Activated gamma-delta T cell (primary cell): ENCODE measurements around the gene TMEM125.

ENCODE experiments used
- DNase-seq: peaks from one replicate; lab custom pipeline; 2025; lab: John Stamatoyannopoulos, UW
- total RNA-seq, 2 donors: gene quantifications; one replicate each; lab custom pipeline; 2026; lab: John Stamatoyannopoulos, UW

The TMEM125 gene
- 0.15 to 0.39 reads per million in 2 donors for total RNA-seq

DNA sequence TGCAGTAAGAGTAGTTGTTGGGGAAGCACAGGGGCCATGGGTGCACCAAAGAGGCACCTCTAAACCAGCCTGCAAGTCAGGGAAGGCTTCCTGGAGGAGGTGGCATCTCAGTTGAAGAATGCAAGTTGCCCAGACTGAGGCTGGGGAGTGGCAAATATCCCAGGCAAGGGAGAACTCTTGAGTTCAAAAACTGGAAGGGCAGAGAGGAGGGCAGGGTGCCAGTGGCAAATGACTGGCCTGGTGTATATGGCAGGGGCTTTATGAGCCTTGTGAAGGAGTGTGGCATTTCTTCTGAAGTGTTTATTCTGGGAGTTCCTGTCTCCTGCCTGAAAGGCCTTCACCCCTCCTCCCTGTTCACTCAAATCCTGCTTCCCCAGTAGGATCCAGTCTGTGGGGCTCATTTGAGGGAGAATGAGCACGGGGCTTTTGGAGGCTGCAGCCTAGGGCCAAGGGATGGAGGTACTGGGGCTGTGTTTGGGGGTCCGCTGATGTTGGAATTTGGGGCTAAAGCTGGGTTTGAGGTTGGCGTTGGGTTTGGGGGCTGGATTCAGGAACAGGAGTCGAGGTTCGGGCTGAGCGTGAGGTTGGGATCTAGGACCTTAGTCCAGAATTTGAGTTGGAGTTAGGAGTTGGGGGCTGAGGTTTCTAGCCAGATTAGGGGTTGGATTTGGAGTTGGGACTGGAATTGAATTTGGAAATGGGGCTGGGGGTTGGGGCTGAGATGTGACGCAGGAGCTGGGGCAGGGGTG lies at the start of gene TMEM125:
TMEM125 (plus strand) TSS at position 357 of the 749 bp plus-strand sequence. CDS start 2,740 bp downstream, outside the sequence.
- no peak for DNase-seq

DNA sequence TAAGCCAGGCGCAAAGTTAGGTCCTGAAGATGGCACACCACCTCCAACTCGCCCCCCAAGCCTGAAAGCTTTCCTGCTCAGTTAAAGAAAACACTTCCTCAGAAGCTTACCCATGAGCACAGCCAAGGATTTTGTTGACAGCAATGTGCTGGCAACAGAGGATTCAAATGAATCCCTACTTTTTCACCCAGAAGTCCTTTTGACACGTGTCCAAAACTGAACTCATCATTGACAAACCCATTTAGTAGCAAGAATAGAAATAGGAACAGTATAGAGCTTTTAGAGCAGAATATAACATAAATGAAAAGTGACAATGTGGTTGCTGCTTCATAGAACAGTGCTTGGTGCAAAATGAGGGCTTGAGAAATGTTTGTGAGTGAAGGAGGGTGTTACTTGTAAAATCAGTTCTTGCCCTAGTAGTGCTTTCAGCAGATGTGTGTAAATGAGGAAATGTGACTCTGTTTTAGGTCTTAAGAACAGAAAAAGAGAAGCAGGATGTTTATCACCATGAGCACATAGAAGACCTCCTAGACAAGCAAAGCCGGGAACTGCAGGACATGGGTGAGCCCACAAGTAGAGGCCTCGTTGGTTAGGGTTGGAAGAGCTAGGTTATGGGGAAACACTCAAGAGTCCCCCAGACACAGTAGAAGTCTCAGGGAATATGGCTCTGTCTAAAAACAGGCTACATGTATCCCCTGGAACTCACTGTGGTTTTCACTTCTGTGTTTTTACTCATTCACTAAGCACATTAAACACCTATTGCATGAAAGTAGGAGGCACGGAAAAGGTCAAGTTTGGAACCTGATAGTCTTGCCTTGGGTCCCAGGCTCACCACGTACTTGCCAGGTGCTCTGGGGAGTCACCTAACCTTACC lies 48.6 kb upstream of the TMEM125 start:
- no peak for DNase-seq

DNA sequence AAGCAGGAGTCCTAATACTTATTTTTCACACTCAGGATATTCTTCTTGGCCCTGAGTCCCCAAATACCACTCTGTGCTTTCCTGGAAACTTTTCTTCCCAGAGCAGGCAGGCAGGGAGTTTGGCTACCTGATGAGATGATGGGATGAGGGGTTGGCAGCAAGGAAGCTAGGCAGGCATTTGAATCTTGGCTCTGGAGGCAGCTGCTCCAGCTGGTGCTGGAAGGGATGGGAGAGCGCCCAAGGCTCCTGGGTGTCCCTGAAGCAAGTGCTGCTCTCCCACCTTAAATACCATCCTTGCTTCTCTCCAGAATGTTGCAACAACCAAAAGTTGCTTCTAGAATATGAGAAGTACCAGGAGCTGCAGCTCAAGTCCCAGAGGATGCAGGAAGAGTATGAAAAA lies 48.0 kb upstream of the TMEM125 start:
- no peak for DNase-seq

GRCh38 chr1:43222879-43223278 lies 46.9 kb upstream of the TMEM125 start:
- no peak for DNase-seq

DNA sequence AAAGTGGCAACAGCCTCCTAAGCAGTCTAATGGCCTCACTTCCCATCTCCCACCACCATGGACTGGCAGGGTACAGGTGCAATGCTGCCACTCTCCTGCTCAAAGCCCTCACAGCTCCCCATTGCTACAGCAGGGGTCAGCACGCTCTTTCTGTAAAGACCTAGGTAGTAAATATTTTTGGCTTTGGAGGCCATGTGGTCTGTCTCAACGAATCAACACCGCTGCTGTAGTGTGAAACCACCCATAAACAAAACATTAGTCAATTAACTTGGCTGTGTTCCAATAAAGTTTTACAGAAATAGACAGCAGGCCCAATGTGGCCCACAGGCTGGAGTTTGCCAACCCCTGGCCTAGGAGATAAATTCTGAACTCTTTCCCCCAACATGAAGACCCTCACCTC lies 44.6 kb upstream of the TMEM125 start:
- no peak for DNase-seq

DNA sequence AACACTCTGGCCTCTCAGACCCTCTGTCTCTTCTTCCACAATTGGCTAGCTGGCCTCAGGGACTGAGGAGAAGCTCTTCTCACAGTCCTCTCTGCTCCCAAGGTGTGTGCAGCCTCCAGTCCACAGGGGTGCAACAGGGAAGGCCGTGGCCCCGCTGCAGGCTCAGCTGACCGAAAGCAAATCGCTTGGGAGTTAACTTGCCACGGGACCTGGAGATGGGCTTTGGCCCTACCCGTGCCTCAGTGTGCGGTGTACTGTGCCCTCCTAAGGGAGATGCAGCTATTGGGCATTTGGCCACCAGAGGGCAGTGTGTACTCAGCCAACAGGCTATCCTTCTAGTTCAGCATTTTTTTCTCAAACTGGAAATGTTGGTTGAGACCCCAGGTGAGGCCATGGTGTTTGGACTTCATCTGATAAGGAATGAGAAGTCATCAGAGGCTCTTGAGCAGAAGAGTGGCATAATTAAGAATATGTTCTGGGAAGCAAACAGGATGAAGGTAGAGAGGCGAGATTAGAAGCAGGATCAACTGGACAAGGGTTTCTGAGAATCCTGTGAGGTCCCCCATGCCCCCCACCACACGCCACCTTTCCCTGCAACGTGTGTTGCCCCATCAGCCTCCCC lies 42.5 kb upstream of the TMEM125 start:
- no peak for DNase-seq

DNA sequence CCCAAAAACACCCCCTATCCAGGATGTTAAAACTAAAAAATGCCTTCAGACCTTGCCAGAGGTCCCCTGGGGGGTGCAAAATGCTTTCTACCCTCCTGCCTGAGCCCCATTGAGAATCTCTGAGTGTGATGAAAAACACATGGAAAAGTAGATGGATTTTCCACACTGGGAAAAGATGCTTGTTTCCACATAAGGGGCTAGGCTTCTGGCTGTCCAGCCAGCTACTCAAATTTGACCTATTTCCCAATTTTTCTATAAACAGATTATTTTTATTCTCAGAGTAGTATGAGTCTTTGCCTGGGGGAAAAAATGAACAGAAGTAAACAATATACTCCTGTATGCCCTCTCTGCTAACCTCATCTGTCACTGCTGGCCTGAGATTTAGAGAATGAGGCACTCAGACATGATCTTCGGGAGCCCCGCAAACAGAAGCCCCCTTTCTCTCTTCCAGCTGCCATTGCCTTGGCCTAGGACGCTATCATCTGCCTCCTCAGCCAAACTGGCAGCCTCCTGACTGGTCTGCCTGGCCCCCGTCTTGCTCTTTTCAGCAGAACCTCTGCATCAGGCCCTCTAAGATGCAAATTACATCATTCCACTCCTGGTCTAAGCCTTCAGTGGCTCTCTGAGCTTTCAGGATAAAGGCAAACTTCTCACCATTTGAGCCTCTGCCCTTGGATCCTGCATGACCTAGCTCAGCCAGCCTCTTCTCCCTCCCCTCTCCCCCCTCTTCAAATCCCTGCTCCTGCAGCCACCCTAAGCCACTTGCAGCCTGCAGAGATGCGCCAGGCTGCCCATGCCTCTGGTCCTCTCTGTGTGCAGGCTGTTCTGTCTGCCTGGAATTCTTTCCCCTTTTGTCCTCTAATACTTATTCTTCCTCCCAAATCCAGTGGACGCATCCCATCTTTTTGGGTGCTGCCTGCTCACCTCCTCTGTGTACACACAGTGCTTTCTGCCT lies 39.7 kb upstream of the TMEM125 start:
- DNase-seq, result no peak

- DNase-seq, result no peak
These were observed 37.7 kb upstream of the TMEM125 start for GRCh38 chr1:43232074-43232473.

DNA sequence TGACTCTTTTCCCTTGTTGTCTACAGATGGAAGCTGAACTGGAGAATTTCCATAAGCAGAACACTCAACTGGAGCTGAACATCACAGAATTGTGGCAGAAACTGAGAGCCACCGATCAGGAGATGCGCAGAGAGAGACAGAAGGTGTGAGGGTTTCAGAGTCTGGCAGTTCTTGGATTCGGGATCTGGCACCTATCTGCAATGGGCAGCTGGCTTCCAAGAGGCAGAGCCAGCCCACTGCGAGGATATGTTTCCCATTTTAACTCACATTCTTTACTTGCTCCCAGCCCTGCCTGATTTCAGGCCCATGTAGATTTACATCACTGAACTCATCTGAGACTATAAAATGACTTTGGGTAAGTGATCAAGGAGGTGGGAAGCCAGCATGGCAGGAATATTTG lies 37.3 kb upstream of the TMEM125 start:
- DNase-seq, result no peak

GRCh38 chr1:43233631-43234030 lies 36.2 kb upstream of the TMEM125 start:
- DNase-seq, result no peak

DNA sequence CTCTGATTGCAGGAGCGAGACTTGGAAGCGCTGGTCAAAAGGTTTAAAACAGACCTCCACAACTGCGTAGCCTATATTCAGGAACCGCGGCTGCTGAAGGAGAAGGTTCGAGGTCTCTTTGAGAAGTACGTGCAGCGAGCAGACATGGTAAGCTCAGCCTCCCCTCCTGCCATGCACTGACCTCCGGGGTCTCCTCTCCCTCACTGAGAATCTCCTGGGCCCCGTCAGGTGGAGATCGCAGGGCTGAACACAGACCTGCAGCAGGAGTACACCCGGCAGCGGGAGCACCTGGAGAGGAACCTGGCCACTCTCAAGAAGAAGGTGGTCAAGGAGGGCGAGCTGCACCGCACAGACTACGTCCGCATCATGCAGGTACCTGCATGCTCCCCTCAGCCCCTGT lies 35.5 kb upstream of the TMEM125 start:
- DNase-seq, result no peak

- no peak for DNase-seq
These were observed 34.7 kb upstream of the TMEM125 start for GRCh38 chr1:43235040-43235439.

DNA sequence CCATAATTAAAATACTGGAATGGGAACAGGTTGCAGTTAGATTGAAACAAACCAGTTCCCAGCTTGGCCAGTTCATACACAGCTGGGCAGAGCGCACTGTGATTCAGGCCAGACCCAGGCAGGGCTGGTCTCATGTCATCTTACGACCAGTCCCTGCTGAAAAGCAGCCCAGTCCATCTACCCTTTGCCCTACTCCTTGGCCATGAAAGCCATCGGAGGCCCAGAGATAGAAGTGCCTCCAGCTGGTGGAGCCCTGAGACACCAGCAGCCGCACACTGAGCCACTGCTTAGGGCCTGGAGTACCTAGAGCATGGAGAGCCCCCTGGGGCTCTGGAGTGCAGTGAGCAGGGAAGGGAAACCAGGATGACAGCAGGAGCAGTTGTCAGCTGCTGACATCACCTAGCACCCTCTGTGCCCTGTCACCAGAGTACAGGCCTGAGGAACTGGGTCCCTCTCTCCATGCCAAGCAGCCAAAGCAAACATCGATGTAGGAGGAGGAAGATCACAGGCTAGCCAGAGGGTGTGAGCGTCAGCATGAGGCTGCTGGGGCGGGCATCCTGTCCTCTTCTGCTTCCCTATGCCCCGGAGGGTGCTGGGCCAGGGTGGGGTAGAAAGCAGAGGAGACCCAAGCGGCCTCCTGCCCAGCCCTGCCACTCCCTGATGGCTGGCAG lies 34.2 kb upstream of the TMEM125 start:
- DNase-seq, result no peak

DNA sequence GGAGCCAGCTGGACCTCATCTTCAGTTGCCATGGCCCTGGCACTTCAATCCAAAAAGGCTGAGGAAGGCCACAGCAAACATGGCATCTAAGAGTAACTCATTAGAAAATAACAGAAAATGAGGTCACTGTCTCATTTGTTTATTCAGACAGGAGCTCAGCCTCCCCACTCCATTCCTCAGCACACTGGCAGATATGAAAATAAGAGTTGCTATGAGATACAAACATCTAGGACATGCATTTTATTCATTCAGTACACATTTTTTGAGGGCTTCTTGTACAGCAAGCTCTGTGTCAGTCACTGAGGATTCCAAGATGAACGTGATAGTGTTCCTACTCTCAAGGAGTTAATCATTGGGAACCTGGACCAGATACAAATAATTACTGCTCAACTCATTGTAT lies 32.7 kb upstream of the TMEM125 start:
- DNase-seq, result no peak

- no peak for DNase-seq
These were observed 31.7 kb upstream of the TMEM125 start for GRCh38 chr1:43238085-43238484.

GRCh38 chr1:43238991-43239469 lies 30.8 kb upstream of the TMEM125 start:
- DNase-seq, result no peak

DNA sequence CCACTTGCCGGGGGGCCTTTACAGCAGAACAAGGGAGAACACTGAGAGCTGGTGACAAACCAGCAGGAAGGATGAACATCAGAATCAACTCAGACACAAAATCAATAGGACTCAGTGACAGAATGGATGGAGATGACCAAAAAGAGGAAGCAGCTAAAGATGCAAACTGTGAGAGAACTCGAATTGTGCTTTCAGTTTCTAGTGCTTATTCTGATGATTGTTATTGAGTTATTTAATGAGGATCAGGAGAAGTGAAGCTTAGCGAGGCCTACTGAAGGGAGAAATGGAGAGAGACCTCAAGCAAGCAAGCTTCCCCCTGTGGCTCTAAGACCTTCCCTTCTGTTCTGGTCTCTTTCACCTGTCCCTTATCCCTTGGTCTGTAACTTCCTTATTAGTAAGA lies 30.3 kb upstream of the TMEM125 start:
- no peak for DNase-seq

GRCh38 chr1:43241413-43241836 lies 28.4 kb upstream of the TMEM125 start:
- DNase-seq, result no peak

DNA sequence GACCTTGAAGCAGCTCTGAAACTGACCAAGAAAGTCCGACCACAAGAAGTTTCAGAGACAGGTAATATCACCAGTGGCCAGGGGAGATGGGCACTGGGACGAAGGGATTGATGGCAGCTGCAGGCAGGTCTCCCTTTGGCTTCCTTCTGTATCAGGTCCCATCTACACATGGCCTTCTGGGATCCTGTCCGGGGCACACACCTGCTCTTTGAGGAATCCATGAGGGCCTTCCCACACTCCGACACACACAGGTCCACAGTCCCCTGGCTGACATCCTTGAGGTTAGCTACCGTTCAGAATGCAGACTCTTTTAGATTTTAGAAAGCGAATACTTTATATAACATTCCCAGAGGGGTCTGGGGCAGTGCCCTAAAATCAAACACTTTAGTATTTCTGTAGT lies 26.5 kb upstream of the TMEM125 start:
- DNase-seq, result no peak

- DNase-seq, result no peak
These were observed 23.1 kb upstream of the TMEM125 start for GRCh38 chr1:43246466-43247213.
